Bronchial epithelial cell (primary cell): ENCODE measurements around the gene NEURL2. TPM values are rescaled to one million over a fixed set of nuclear protein-coding genes. Genes with fewer than 3 reads are reported as not detected.

ENCODE experiments used
- DNase-seq: peaks from one replicate; pipeline ENCODE4 v3.0.0-alpha.2; 2010; ENCODE audit warnings: low read depth
- FAIRE-seq: peaks from 2 replicates; lab custom pipeline; 2011; peaks lifted over from hg19 to GRCh38; lab: Jason Lieb, UNC
- H3K27me3 ChIP-seq: 2 replicates; pipeline ENCODE4 v1.5.1; 2011; ENCODE audit warnings: low read length; ENCODE audit not compliant: control insufficient read depth, insufficient read depth
- H3K36me3 ChIP-seq: 2 replicates; pipeline ENCODE4 v1.5.1; 2011; ENCODE audit warnings: low read length; ENCODE audit not compliant: control insufficient read depth, insufficient read depth
- H3K4me3 ChIP-seq: 2 replicates; pipeline ENCODE4 v1.5.1; 2011; ENCODE audit warnings: mild to moderate bottlenecking, low read depth, low read length, control low read depth
- CTCF ChIP-seq: IDR thresholded peaks from 2 replicates; pipeline ENCODE4 v1.5.1; 2011; ENCODE audit warnings: mild to moderate bottlenecking, moderate library complexity, low read length, control low read depth, inconsistent platforms; ENCODE audit not compliant: insufficient read depth, severe bottlenecking
- total RNA-seq: library from RNA; depleted of rRNA; stranded (reverse); fragments of >200 nt; gene quantifications from 2 replicates; pipeline ENCODE4 v1.2.1, GENCODE V29; 2014

Gene NEURL2
- total RNA-seq, 1 donor from 2014 or later = 2.6 TPM

GRCh38 chr20:45896641-45897161 is 5.7 kb upstream of the NEURL2 start:
- Histone ChIP-seq H3K4me3 (no peak overlapping the region), H3K36me3 (peaks cover 16% of the 10 kb centered on the region), H3K27me3 (no peaks in the 10 kb centered on the region)
- TF ChIP-seq CTCF = no peak
- no peak for FAIRE-seq
- no peak for DNase-seq

GRCh38 chr20:45894797-45895196 is 3.8 kb upstream of the NEURL2 start:
- TF ChIP-seq CTCF = no peak
- DNase-seq = no peak
- Histone ChIP-seq H3K4me3 (no peak overlapping the region), H3K27me3 (no peaks in the 10 kb centered on the region), H3K36me3 (peaks cover 16% of the 10 kb centered on the region)
- no peak for FAIRE-seq

GRCh38 chr20:45893831-45894230 is 2.8 kb upstream of the NEURL2 start:
- FAIRE-seq (no peak), DNase-seq (no peak)
- no peak for TF ChIP-seq CTCF
- Histone ChIP-seq H3K27me3 (no peaks in the 10 kb centered on the region), H3K4me3 (no peak overlapping the region), H3K36me3 (peaks cover 14% of the 10 kb centered on the region)

- DNase-seq = peak; percentile 57
- H3K36me3 ChIP-seq = peaks cover 11% of the 10 kb centered on the region
- TF ChIP-seq CTCF = no peak
- FAIRE-seq = no peak
- H3K27me3 ChIP-seq = no peaks in the 10 kb centered on the region
- H3K4me3 ChIP-seq = no peak overlapping the region
Observed at GRCh38 chr20:45892828-45893500, 2.0 kb upstream of the NEURL2 start.

GRCh38 chr20:45892049-45892825 is 1.2 kb upstream of the NEURL2 start:
- peak; percentile 12 for TF ChIP-seq CTCF
- Histone ChIP-seq H3K36me3 (peaks cover 9% of the 10 kb centered on the region), H3K27me3 (no peaks in the 10 kb centered on the region), H3K4me3 (peak overlapping the region; percentile 89)
- FAIRE-seq = no peak
- DNase-seq = peak; percentile 45
